Right lobe of liver (tissue), 4 donors: ENCODE measurements around the gene DIS3L2.

Experiments
- CTCF ChIP-seq, 4 donors: fragments of 200-600 bp in 3 of 4; fragments of 450-650 bp in 1 of 4; IDR thresholded peaks; one replicate each; pipeline versions ENCODE4 v1.5.1 to v1.8.0; 2016 to 2022; ENCODE audit warnings: antibody characterized with exemption in 4 of 4, mild to moderate bottlenecking in 2 of 4
- POLR2A ChIP-seq: fragments of 450-650 bp; IDR thresholded peaks from one replicate; pipeline ENCODE4 v1.6.1; 2017; ENCODE audit warnings: antibody characterized with exemption, mild to moderate bottlenecking
- donor health status: DM: no; HTN: no; CAD: no.
- donor health status: DM: no; HTN: no; CAD: no.
- donor health status: DM: no; HTN: yes; CAD: no.

GRCh38 chr2:232203936-232204335, 242.4 kb downstream of the DIS3L2 start:
- no peak for TF ChIP-seq CTCF (IDR thresholded peaks at IDR 0.05)
- no peak for TF ChIP-seq POLR2A
